HepG2 (cell line): ENCODE measurements around the gene C1QB. TPM values are rescaled to one million over a fixed set of nuclear protein-coding genes. Genes with fewer than 3 reads are reported as not detected.

Experiments
- ATAC-seq: fragments of 200-7000 bp; cut with Tn5 transposase; 3 replicates; pipeline ENCODE4 v1.9.1; 2020; ENCODE audit warnings: mild to moderate bottlenecking, moderate library complexity
- BruUV-seq: library from RNA; stranded (reverse); fragments of 400-500 nt; replicated peaks from 2 replicates; lab custom pipeline; 2021; lab: Mats Ljungman, UMichigan
- CTCF ChIA-PET: fragments of 300-600 bp; formaldehyde crosslinking; extraction: SDS; loops from one replicate; lab custom pipeline; 2021; ENCODE audit warnings: low total read pairs, inconsistent platforms, low intra/inter-chr PET ratio; lab: Yijun Ruan, JAX
- POLR2A ChIA-PET: fragments of 350-600 bp; sonication (Branson Sonifier 250); formaldehyde crosslinking; loops from one replicate; lab custom pipeline; 2020; ENCODE audit warnings: antibody characterized with exemption, inconsistent platforms; lab: Yijun Ruan, JAX
- DNase-seq: peaks from one replicate; pipeline ENCODE4 v3.0.0-alpha.2; 2015; ENCODE audit warnings: low spot score
- FAIRE-seq: peaks from 3 replicates; lab custom pipeline; 2011; peaks lifted over from hg19 to GRCh38; lab: Jason Lieb, UNC
- H2AFZ ChIP-seq: one replicate; pipeline ENCODE4 v1.6.1; 2011; ENCODE audit warnings: low read length, inconsistent platforms
- H3K27ac ChIP-seq: fragments of 300-600 bp; 3 replicates; pipeline ENCODE4 v1.8.0; 2011; ENCODE audit warnings: mixed run types, mild to moderate bottlenecking, mixed read lengths, low read length, inconsistent platforms; ENCODE audit not compliant: insufficient read depth; ENCODE audit errors: extremely low read length
- H3K27me3 ChIP-seq, 2 experiments: fragments of 200-600 bp in 1 of 2; 2 replicates in 1 of 2; 3 replicates in 1 of 2; pipeline versions ENCODE4 v1.6.0 to v1.8.0; 2011; ENCODE audit warnings: low read length in 2 of 2, mild to moderate bottlenecking in 2 of 2, moderate library complexity in 2 of 2, inconsistent platforms in 1 of 2; ENCODE audit not compliant: insufficient read depth in 2 of 2, control insufficient read depth in 1 of 2
- H3K36me3 ChIP-seq, 2 experiments: fragments of 200-600 bp in 1 of 2; replicated peaks in 1 of 2; 2 replicates in 1 of 2; 3 replicates in 1 of 2; pipeline versions ENCODE4 v1.5.1 to v1.8.0; 2011; ENCODE audit warnings: low read length in 2 of 2, inconsistent platforms in 1 of 2; ENCODE audit not compliant: insufficient read depth in 2 of 2, control insufficient read depth in 1 of 2
- H3K4me1 ChIP-seq: 2 replicates; pipeline ENCODE4 v1.5.1; 2012; ENCODE audit warnings: low read length, inconsistent platforms; ENCODE audit not compliant: insufficient read depth
- H3K4me2 ChIP-seq: 2 replicates; pipeline ENCODE4 v1.6.0; 2011; ENCODE audit warnings: low read depth, low read length, inconsistent platforms
- H3K4me3 ChIP-seq, 3 experiments: fragments of 200-600 bp in 1 of 3; sonication (generic), shearing (Covaris generic) in 1 of 3; replicated peaks in 1 of 3; 2 replicates each; pipeline ENCODE4 v1.5.1; 2011 to 2016; ENCODE audit warnings: low read length in 3 of 3, inconsistent platforms in 2 of 3, low read depth in 2 of 3, mild to moderate bottlenecking in 2 of 3, control low read depth in 1 of 3, mixed read lengths in 1 of 3; ENCODE audit not compliant: insufficient read depth in 1 of 3
- H3K79me2 ChIP-seq: one replicate; pipeline ENCODE4 v1.6.1; 2011; ENCODE audit warnings: low read length, inconsistent platforms; ENCODE audit not compliant: insufficient read depth
- H3K9ac ChIP-seq: 2 replicates; pipeline ENCODE4 v1.6.0; 2011; ENCODE audit warnings: mild to moderate bottlenecking, low read depth, low read length, inconsistent platforms; ENCODE audit not compliant: insufficient read depth
- H3K9me3 ChIP-seq: 2 replicates; pipeline ENCODE4 v1.5.1; 2012; ENCODE audit warnings: mild to moderate bottlenecking, low read length
- H4K20me1 ChIP-seq: 2 replicates; pipeline ENCODE4 v1.6.0; 2011; ENCODE audit warnings: inconsistent platforms, mild to moderate bottlenecking, low read length, moderate library complexity; ENCODE audit not compliant: insufficient read depth
- ETV6 ChIP-seq: sonication (generic); formaldehyde crosslinking; conservative IDR thresholded peaks from 2 replicates; pipeline ENCODE4 v1.4.0; 2020; ENCODE audit warnings: missing genetic modification reagents
- GABPA ChIP-seq, 2 experiments: IDR thresholded peaks; 2 replicates each; pipeline ENCODE4 v1.6.1; 2011 to 2016; ENCODE audit warnings: low read depth in 2 of 2, low read length in 1 of 2, missing biosample characterization in 1 of 2, missing genetic modification characterization in 1 of 2
- IKZF1 ChIP-seq: fragments of 450-650 bp; IDR thresholded peaks from 2 replicates; pipeline ENCODE4 v1.7.1; 2016
- KLF9 ChIP-seq: IDR thresholded peaks from 2 replicates; pipeline ENCODE4 v1.6.1; 2016; ENCODE audit warnings: low read depth
- MTA1 ChIP-seq: sonication (generic); formaldehyde crosslinking; IDR thresholded peaks from 2 replicates; pipeline ENCODE4 v1.4.0; 2020; ENCODE audit warnings: missing genetic modification reagents, mild to moderate bottlenecking, borderline replicate concordance
- U2AF1 ChIP-seq: fragments of 200-400 bp; formaldehyde crosslinking; optimal IDR thresholded peaks from 2 replicates; pipeline ENCODE3; 2017; ENCODE audit warnings: mild to moderate bottlenecking, low read depth, low read length
- ZNF281 ChIP-seq: sonication (generic); formaldehyde crosslinking; IDR thresholded peaks from 2 replicates; pipeline ENCODE4 v1.4.0; 2020; ENCODE audit warnings: missing genetic modification reagents, borderline replicate concordance
- ZNF446 ChIP-seq: sonication (generic); formaldehyde crosslinking; IDR thresholded peaks from 2 replicates; pipeline ENCODE4 v1.5.0; 2020; ENCODE audit warnings: mild to moderate bottlenecking, missing genetic modification reagents
- ZNF768 ChIP-seq: sonication (generic); formaldehyde crosslinking; IDR thresholded peaks from 2 replicates; pipeline ENCODE4 v1.4.0; 2020; ENCODE audit warnings: missing genetic modification reagents
- ZNF878 ChIP-seq: sonication (generic); formaldehyde crosslinking; IDR thresholded peaks from 2 replicates; pipeline ENCODE4 v1.8.1; 2023; ENCODE audit warnings: mild to moderate bottlenecking, missing genetic modification reagents, moderate library complexity
- WGBS: methylation state at CpG from one replicate; pipeline ENCODE4 v1.1.6; 2017; ENCODE audit warnings: low lambda C conversion rate; 5-methylcytosine and 5-hydroxymethylcytosine counted together
- in situ Hi-C: cut with HindIII; loops from 2 replicates; pipeline ENCODE4 v1.10.0; 2017; ENCODE audit warnings: low pct_unique_long_range_greater_than_20kb; ENCODE audit not compliant: extremely low pct_ligation_motif_present
- intact Hi-C: fragments of 100-400 bp; cut with micrococcal nuclease; formaldehyde crosslinking; loops from one replicate; pipeline ENCODE4 v1.10.0; 2022; ENCODE audit not compliant: unreplicated experiment
- polyA plus RNA-seq, 8 experiments: library from polyadenylated mRNA; depleted of rRNA in 3 of 8; stranded (reverse) in 7 of 8; unstranded in 1 of 8; fragments of >200 nt; fragmentation: Illumina TruSeq in 4 of 8; extraction: Trizol in 4 of 8; gene quantifications; 2 replicates each; pipeline versions ENCODE4 v1.2.1 to v1.2.3, GENCODE V29; 2011 to 2016; ENCODE audit warnings: low read depth in 4 of 8, missing spikeins in 1 of 8, mixed read lengths in 1 of 8; ENCODE audit not compliant: insufficient read depth in 1 of 8
- total RNA-seq, 5 experiments: library from RNA; depleted of rRNA; stranded (reverse); fragments of >200 nt; fragmentation: Illumina TruSeq; extraction: Trizol; gene quantifications; 2 replicates each; pipeline ENCODE4 v1.2.3, GENCODE V29; 2016; ENCODE audit warnings: low read depth in 1 of 5
- TF ChIP-seq, protein P1 (sequence below): sonication (generic); formaldehyde crosslinking; IDR thresholded peaks from 2 replicates; pipeline ENCODE4 v1.5.0; 2020; ENCODE audit warnings: missing genetic modification reagents
- TF ChIP-seq, protein P2 (sequence below): IDR thresholded peaks from 2 replicates; pipeline ENCODE4 v1.6.1; 2016; ENCODE audit warnings: low read depth

The C1QB gene
- total and polyA plus RNA-seq, 2 of the 13 experiments (the other 11 are each of a cell fraction or from before 2014, with no cell fraction given), result not detected

DNA sequence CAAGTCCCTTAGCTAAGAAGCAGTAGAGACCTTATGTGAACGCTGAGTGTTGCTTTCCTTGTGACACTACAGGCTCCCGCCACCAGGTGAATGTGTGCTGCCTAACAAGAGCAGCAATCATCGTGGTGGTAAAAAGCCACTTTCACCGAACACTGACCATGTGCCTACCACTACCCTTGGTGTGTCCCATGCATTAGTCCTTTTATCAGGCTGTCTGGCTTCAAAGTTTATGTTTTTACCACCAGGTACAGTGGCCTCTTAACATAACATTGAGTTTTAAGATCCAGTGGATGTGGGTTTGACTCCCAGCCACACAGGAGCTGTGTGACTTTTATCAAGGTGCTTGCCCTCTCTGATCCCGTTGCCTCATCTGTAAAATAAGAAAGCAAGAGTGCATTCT lies 1.7 kb downstream of the C1QB start:
- H4K20me1 ChIP-seq, result no peaks in the 10 kb centered on the region
- no peaks in the 10 kb centered on the region for H3K4me1 ChIP-seq
- POLR2A ChIA-PET, result no interaction called here
- no peak for DNase-seq
- TF ChIP-seq ZNF446 (CRISPR knock-in tag), result no peak
- TF ChIP-seq, protein P1, sequence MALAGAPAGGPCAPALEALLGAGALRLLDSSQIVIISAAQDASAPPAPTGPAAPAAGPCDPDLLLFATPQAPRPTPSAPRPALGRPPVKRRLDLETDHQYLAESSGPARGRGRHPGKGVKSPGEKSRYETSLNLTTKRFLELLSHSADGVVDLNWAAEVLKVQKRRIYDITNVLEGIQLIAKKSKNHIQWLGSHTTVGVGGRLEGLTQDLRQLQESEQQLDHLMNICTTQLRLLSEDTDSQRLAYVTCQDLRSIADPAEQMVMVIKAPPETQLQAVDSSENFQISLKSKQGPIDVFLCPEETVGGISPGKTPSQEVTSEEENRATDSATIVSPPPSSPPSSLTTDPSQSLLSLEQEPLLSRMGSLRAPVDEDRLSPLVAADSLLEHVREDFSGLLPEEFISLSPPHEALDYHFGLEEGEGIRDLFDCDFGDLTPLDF (CRISPR knock-in tag), result no peak
- TF ChIP-seq KLF9 (CRISPR knock-in tag), result no peak
- TF ChIP-seq ZNF768 (CRISPR knock-in tag), result peak; percentile 66; the same call in 1 of the 2 replicates
- no peak for TF ChIP-seq MTA1 (CRISPR knock-in tag)
- TF ChIP-seq, all 625 proteins: peak for 1
- Histone ChIP-seq H3K27me3 (peaks cover 1 to 26% of the 10 kb centered on the region in 2 experiments; a peak in 4 of 5 replicates), H3K36me3 (no peaks in the 10 kb centered on the region), H3K4me3 (no peak overlapping the region), H3K79me2 (no peaks in the 10 kb centered on the region), H3K27ac (no peak overlapping the region), H3K9me3 (no peaks in the 10 kb centered on the region), H3K4me2 (no peak overlapping the region), H3K9ac (no peak overlapping the region), H2AFZ (no peak overlapping the region)
- FAIRE-seq, result no peak
- BruUV-seq, result no TSS peak
- peak; percentile 63; the same call in 2 of the 3 replicates for ATAC-seq
- intact Hi-C loops, result no loop called here
- WGBS, result 12% methylated on average over 4 of the region's 5 CpGs
- CTCF ChIA-PET, result no interaction called here
- in situ Hi-C loops, result no loop called here

DNA sequence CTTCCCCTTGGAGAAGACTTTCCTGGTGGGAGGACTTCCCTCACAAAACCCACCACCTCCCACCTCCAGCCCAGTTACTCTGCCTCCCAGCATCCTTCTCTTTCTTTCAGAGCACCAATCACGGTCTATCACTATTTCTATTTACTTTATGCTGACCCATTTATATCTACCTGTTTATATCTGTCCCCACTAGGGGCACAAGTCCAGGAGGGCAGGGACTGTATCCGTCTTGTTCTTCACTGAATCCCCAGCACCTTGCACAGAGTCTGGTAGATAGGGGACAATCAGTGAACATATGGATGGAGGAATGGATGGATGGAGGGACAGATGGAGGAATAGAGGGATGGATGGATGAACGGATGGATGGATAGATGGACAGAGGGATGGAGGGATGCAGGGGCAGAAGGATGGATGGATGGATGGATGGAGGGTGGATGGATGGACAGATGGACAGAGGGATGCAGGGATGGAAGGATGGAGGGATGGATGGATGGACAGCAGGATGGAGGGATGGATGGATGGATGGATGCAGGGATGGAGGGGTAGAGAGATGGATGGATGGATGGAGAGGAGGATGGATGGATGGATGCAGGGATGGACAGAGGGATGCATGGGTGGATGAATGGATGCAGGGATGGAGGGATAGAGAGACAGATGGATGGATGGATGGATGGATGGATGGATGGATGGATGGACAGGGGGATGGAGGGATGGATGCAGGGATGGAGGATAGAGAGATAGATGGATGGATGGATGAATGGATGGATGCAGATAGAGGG lies 5.5 kb downstream of the C1QB start:
- 1% methylated on average over 3 of the region's 3 CpGs for WGBS
- Histone ChIP-seq H3K9ac (no peak overlapping the region), H4K20me1 (no peaks in the 10 kb centered on the region), H2AFZ (no peak overlapping the region), H3K4me1 (no peaks in the 10 kb centered on the region), H3K9me3 (no peaks in the 10 kb centered on the region), H3K27me3 (peaks cover 0 to 6% of the 10 kb centered on the region in 2 experiments; a peak in 3 of 5 replicates), H3K27ac (no peak overlapping the region), H3K79me2 (no peaks in the 10 kb centered on the region), H3K36me3 (no peaks in the 10 kb centered on the region), H3K4me2 (no peak overlapping the region), H3K4me3 (no peak overlapping the region)
- ATAC-seq, result no peak
- ChIA-PET POLR2A (no interaction called here), CTCF (no interaction called here)
- no peak for DNase-seq
- in situ Hi-C loops, result no loop called here
- no TSS peak for BruUV-seq
- FAIRE-seq, result no peak
- intact Hi-C loops, result no loop called here
- TF ChIP-seq ETV6 (CRISPR knock-in tag) (no peak), ZNF878 (CRISPR knock-in tag) (no peak), IKZF1 (no peak), GABPA (IDR thresholded peaks at IDR 0.05; ENCODE audit: low read depth, low read length) (no peak), GABPA (CRISPR knock-in tag; IDR thresholded peaks at IDR 0.05; ENCODE audit: low read depth) (no peak), U2AF1 (no peak), ZNF281 (CRISPR knock-in tag) (no peak)
- TF ChIP-seq, protein P2, sequence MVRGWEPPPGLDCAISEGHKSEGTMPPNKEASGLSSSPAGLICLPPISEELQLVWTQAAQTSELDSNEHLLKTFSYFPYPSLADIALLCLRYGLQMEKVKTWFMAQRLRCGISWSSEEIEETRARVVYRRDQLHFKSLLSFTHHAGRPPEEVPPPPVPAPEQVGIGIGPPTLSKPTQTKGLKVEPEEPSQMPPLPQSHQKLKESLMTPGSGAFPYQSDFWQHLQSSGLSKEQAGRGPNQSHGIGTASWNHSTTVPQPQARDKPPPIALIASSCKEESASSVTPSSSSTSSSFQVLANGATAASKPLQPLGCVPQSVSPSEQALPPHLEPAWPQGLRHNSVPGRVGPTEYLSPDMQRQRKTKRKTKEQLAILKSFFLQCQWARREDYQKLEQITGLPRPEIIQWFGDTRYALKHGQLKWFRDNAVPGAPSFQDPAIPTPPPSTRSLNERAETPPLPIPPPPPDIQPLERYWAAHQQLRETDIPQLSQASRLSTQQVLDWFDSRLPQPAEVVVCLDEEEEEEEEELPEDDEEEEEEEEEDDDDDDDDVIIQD (CRISPR knock-in tag), result no peak
